ENCODE data around the gene IFT20. TPM values are rescaled to one million over a fixed set of nuclear protein-coding genes. Genes with fewer than 3 reads are reported as not detected.

Gene IFT20
- total RNA-seq, 1 donor from 2014 or later: 23.6 TPM

DNA sequence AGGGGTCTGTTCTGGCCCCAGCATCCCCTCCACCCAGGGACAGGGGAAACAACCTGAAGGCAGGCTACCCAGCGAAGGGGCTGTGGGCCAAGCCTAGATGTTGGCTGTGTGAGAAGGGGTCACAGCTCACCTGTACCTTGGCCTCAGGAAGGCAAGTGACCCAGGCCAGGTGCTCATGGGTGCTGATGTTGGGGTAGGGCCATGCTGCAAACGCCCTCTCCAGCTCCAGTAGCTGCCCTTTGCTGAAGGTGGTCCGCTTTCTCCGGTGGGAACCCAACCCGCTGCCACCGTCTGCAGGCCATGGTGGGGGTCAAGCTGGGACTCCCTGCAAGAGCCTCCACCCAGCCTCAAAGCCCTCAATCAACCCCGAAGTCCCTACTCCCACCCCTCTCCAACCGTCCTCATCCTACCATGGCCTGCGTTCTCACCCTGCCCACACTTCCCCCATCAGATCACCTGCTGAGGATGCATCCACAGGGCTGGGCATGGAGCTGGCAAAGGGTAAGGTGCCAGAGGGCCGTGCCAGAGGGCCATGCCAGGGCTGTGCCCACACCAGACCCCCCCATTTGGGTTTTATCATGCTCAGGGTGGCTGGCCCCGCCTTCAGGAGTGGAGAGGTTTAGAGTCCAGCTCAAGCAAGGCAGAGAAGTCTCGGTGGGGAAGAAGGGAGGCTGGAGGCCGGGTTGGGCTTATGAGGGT lies 29.5 kb upstream of the IFT20 start, which contains the start of gene SEBOX:
TSS of gene SEBOX (minus strand) at position 535 of the 699 bp plus-strand sequence. CDS start at position 487, 48 bp downstream.
- intact Hi-C loops (cut with micrococcal nuclease): no loop called here

DNA sequence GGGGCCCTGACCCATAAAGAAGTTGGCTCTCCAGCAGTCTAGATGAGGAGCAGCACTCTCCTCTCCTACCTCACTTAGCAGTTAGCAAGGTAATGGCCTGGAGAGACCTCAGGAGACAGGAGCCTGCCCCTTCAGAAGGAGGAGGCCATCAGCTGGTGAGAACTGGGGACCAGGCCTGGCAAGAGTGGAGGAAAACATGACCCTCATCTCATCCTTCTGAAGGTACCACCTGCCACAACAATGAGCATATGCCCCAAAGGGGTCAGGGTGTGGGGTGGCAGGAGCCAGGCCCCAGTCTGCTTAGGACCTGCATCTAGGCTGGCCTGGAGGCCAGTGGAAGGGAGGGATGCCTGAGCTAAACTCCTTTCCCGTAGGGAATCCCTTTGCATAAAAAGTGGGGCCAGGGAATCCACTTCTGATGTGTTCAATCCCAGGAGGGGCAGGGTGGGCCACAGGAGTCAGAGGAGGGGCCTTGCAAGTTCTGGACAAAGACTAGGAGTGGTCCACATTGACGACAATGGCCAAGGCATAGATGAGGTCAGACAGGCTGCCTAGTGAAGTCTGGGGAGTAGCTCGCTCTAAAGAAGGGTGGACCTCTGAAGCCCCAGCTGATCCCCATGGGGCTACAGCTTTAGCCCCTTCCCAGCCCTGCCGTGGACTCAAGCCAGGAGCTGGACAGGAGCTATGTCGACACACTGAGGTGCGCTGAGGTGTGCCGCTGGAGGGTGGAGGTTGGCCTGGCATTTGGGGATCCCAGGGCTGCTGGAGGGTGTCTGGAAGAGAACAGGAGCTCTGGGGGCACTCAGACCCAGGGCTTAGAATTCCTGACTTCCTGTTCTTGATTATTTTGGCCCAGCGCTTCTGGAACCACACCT lies 28.7 kb upstream of the IFT20 start:
- intact Hi-C loops (cut with micrococcal nuclease): no loop called here

DNA sequence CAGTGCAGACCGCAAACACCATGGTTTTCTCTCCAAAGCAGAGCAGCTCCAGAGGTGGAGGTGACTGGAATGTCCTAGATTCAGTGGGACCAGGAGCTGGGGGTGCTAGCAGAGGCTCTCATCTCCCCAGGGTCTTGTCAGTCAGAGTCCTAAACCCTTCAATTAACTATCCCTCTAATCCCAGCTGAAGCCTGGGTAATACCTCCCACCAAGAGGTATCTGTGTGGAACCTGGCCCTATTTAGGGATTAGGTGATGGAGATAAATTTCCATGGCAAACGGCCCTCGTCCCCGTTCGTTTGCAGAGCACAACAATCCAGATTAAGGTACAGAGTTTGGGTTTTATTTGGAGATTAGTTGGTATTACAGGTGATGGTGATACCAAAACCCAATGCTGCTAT lies 27.9 kb upstream of the IFT20 start:
- intact Hi-C loops (cut with micrococcal nuclease): no loop called here

DNA sequence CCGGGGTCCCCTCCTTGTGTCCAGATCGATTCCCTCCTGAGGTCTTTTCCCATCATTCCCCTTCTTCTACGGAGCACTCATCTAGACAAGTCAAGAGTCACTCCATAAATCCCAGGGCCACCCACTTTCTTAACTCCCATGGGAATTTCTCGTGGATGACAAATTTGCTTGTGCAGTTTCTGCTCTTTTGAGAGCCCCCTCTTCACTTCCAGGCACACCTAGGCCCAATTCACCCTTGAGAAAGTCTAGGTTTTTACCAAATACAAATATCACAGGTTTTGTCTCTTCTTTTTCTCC lies 22.6 kb upstream of the IFT20 start:
- intact Hi-C loops (cut with micrococcal nuclease): loop anchor here (1.0 to 5.0 kb wide), 10 partner anchors 13 to 595 kb away; partner anchors contain the start of genes IFT20, SARM1, SPAG5 and TMEM97

DNA sequence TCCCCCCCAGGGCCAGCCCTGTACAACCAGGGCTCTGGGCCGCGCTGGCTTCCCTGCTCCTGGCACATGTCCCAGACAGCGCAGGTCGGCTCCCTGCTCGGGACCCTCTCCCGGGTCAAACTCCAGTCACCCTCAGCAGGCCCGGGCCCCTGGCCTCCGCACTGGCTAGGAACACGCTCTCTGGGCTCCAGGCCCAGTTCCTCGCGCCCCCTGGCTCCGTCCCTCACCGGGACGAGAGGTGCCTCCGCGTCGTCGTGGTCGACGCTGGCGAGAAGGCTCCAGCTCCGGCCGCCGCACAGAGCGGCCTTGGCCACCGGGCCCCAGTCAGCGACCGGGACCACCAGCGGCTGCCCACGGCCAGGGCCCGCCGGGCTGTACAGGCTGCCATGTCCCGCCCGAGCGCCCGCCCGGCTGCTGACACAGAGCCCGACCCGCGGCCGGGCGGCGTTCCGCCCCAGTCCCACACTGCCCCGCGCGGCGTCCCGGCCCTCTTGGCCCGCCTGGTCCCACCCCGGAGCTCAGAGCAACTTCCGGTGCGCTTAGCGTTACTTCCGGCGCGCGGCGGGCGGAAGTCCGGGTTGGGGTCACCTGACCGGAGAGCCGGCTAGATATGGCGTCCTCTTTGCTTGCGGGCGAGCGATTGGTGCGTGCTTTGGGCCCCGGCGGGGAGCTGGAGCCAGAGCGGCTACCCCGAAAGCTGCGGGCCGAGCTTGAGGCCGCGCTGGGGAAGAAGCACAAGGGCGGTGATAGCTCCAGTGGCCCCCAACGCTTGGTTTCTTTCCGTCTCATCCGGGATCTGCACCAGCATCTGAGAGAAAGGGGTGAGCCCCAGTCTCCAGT lies 22.0 kb upstream of the IFT20 start, which contains the start of gene POLDIP2:
TSS of gene POLDIP2 (minus strand) at position 467 of the 840 bp plus-strand sequence. CDS start at position 388, 79 bp downstream.
- intact Hi-C loops (cut with micrococcal nuclease): loop anchor here (1.0 to 5.0 kb wide), 10 partner anchors 14 to 596 kb away; partner anchors contain the start of genes IFT20, SARM1, SPAG5 and TMEM97

DNA sequence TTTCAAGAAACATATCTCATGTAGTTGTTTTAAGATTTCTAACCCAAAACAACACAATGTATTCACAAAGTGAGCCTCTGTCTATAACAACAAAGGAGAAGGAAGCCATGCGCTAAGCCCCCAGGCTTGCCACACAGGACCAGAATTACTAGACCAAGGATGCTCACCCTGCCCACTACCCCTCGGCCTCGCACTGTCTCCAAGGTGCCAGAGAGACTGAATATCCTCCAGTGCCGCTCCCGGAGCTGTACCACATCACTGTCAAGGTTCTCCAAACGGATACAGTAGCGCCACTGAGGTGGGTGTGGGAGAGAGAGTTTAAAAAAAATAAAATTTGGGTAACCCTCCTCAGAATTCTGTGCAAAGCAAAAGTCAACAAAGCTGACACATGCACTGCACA lies 15.0 kb upstream of the IFT20 start:
- intact Hi-C loops (cut with micrococcal nuclease): no loop called here

DNA sequence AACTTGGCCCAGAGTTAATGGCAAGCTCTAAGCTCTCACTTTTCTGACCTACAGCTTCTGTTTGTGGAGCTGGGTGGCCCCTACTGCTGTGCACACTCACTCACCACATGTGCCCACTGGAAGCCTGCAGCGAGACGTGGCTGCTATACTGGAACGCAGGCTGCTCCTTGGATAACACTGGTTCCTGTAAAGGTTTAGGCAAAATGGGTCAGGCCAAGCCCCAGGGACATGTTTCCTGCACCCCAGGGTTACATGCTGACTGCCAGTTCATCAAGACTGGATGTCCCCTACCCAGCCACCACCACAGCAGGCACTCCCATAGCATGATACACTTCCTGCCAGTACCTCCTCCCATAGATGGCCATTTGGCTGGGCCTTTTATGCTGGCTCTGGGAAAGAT lies 13.7 kb upstream of the IFT20 start:
- intact Hi-C loops (cut with micrococcal nuclease): no loop called here

DNA sequence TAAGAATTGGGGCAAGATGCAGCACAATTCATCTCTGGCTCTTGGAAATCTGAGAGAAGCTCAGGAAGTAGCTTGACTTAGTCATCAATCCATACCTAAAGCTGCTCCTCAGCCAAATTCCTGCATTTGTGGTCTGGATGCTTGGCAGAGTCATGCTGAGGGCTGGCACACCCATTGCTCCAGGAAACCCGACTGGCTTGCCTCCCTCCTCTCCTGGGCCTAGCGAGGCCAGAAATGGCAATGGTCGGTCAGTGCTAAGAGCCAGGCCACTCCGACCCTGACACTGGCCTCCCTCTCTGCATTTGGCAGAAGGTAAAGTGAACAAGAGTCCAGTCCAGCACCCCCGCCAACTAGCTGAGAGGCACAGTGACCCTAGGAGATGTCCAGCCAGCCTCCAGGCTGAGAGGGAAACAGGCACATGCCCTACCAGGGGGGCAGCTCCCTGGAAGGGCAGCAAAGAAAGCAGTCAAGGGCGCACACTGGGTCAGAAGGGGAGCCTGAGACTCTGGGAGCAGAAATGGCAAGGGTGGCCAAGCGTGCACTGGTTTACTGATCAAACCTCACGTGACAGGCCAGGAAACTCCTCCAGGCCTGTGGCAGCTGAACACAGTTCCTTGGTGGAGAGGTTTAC lies 12.1 kb upstream of the IFT20 start:
- intact Hi-C loops (cut with micrococcal nuclease): no loop called here

DNA sequence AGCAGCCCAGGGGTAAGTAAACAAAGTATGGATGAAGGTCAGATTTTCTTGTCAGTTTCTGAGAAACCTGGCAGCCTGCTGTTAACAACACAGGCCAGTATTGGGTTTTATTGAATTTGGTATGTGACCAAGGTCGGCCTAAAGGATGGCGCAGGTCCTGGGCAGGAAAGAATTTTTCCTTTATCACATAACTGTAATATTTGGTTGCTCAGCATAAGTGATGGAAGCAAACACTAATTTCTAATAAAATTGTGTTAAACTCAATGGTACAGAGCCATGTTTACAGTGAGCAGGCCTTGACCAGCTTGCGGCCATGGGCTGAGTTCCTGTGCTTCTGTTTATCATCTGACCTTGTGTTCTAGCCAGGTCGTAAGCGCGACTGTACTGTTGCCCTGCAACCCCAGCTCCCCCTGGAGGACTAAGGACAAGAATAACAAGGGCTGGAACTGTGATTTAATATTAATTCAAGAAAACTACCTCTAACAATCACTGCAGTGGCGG lies 11.5 kb upstream of the IFT20 start:
- intact Hi-C loops (cut with micrococcal nuclease): no loop called here

DNA sequence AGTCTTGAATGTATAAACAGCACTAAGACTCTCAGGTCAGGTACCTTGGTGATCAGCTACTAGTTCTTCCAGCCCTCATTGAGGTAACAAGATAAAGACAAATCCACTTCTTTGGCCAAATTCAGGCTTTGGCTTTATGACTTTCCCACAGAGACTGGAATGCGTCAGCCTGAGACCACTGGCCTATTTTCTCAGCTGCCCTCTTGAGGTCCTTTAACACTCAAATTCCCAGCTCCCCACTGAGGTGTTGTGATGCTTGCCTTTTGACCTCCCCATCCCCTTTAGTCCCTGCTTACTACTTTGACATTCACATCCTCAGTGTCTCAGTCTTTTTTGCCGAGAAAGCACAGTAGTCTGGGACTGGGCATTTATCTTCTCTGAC lies 10.9 kb upstream of the IFT20 start:
- intact Hi-C loops (cut with micrococcal nuclease): no loop called here

DNA sequence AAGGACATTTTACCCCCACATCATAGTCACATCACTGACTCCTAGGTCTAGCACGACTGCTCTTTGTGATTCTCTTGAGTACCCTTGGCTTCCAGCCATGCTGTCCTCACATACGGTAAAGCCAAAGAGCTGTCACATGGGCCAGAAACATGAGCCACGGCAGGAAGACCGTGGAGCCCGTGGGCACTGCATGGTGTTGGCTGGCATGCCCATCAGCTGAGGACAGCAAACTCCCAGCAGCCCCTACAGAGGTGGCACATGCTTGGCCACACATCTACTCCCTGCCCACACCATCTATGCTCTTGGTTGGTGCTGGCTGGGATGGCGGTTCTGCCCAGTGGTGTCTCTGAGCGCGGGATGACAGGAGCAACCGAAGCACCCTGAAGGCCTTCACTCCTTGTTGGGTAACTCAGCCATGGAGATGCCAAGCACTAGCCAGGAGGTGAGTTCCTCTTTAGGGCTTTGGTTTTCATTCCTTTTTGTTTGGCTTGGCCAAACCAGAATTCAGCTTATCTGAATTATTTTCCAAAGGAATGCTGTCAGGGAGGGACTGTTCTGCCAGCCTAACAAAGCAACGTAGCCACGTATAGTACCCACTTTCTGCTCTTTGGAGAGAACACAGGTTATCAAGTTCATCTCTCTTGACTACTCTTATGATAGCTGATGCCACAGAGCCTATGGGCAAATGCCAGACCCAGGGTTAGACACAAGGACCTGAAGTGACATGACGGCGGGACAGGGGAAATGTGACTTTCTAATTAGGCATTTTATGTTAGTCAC lies 10.3 kb upstream of the IFT20 start:
- intact Hi-C loops (cut with micrococcal nuclease): no loop called here

DNA sequence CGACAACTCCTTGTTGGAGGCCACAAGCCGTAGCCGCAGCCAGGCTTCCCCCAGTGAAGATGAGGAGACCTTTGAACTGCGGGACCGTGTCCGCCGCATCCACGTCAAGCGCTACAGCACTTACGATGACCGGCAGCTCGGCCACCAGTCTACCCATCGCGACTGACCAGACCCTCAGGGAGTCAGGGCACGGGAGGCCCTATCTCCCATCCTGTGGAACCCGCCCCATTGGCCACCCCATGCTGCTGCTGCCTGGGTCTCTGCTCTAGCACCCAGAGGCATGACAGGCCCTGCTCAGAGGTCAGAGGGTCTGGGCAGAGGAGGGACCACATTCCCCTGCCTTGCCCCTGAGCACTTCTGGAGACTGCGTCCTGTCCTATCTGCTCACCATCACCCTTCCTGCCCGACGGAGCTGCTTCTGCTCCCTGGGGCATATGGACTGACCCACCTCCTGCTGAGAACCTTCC lies 9.2 kb upstream of the IFT20 start:
- intact Hi-C loops (cut with micrococcal nuclease): no loop called here

DNA sequence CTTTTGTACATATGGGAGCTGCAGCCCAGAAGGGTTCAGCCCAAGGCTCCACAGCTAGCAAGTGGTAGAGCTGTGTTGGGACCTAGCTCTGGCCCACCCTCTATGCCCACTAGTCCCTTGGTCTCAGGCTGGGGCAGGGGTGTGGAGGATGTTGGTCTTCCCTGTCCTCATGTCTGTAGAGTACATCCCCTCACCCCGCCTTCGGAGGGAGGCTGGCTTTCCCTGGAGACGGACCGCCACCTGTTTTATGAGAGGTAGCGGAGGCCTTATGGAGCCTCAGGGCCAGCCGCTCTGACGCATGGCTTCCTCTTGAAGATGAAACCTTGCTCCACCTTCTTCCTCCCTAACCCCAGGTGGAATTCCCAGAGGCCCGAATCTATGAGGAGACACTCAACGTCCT lies 8.7 kb upstream of the IFT20 start:
- intact Hi-C loops (cut with micrococcal nuclease): no loop called here

DNA sequence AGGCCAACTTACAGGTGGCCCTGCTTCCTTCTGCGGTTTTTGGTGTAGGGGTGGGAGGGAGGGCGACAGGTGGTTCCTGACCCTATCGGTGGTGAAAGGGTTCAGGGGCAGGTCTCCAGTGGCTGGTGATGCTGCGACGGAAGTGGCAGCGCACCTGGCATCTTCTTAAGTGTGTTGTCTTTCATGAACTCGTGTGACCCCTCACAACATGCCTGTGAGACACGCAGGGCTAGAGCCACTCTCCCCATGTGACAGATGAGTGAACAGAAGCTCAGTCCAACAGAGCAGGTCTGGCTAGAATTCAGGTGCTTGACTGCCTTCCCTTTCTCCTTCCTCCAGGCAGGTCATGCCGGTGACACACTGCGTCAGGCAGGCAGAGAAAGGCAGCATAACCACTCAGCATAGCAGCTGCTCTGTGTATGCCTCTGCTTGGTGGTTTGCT lies 8.2 kb upstream of the IFT20 start:
- intact Hi-C loops (cut with micrococcal nuclease): no loop called here

DNA sequence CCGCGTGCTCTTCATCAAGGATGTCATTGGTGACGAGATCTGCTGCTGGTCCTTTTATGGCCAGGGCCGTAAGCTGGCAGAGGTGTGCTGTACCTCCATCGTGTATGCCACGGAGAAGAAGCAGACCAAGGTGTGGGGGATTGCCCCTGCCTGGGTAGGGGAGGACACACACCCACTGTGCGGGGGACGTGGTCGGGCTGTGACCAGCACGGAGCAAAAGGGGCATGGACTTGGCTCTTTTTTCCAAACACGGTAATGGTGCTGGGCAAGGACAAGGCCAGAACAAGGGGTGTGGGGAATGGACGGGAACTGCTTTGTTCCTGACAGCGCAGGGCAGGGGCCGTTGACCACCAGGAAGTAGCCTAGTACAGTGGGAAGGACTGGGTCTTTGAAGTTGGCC lies 7.0 kb upstream of the IFT20 start:
- intact Hi-C loops (cut with micrococcal nuclease): no loop called here

DNA sequence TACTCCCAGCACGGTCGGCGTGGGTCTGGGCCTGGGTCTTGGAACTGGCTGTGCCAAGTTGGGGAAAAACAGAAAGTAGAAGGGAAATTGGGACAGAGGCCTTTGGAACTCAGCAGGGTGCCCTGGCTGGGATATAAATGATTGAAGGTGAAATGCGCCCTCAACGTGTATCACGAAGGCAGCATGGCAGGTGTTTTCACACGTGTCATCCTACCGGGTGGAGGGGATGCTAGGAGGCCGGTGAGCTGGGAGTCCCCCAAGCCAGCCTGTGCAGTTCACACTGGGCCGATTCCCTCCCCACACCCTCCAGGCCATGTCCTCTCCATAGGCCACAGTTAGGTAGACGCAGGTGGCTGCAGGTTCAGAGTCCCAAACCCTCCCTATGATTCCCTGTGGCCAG lies 6.2 kb upstream of the IFT20 start:
- intact Hi-C loops (cut with micrococcal nuclease): no loop called here

DNA sequence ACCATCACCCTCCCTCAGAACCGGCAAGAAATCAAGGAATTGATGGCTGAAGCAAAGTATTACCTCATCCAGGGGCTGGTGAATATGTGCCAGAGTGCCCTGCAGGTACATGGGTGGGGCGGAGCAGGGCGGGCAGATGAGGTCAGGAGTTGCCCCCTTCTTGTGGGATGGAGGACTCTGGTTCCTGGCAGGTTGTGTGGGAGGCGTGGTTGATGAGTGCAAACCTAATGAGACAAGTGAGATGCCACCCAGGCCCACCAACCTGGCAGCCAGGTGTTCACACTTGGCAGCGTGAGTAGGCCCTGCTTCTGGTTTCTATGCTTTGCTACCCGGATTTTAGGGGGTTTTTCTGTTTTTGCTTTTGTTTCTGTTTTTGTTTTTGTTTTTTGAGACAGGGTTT lies 5.1 kb upstream of the IFT20 start:
- intact Hi-C loops (cut with micrococcal nuclease): no loop called here

DNA sequence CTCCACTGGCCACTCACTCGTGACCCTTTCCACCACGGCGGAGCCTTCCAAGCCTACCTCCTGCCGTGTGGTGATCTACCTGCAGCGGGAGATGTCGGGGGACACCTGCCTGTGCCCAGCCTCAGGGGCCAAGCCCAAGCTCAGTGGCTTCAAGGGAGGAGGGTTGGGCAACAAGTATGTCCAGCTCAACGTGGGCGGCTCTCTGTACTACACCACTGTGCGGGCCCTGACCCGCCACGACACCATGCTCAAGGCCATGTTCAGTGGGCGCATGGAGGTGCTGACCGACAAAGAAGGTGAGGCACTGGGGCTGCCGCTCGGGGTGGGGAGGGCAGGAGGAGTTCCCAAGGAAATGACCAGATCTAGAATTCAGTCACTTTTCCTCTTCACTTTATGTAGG lies 4.2 kb upstream of the IFT20 start:
- intact Hi-C loops (cut with micrococcal nuclease): loop anchor here (5.0 to 10.0 kb wide), 3 partner anchors 112 to 1045 kb away; partner anchors contain the start of genes NUFIP2 and WSB1

DNA sequence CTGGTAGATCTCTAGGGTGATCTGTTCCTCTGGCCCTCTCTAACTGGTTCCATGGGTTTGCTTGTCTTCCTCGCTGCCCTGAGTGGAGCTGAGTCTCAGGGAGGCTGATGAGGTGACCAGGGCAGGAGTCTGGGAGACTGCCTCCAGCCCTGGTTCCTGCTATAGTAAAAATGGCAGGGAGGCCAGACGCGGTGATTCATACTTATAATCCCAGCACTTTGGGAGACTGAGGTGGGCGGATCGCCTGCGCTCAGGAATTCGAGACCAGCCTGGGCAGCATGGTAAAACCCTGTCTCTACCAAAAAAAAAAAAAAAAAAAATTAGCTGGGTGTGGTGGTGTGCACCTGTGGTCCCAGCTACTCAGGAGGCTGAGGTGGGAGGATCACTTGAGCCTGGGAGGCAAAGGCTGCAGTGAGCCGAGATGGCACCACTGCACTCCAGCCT lies 3.5 kb upstream of the IFT20 start:
- intact Hi-C loops (cut with micrococcal nuclease): loop anchor here (5.0 to 10.0 kb wide), 3 partner anchors 111 to 1044 kb away; partner anchors contain the start of genes NUFIP2 and WSB1
